Endothelial cell of umbilical vein (primary cell): ENCODE data around the gene CRTC1. TPM values are rescaled to one million over a fixed set of nuclear protein-coding genes. Genes with fewer than 3 reads are reported as not detected.

Experiments used
- BruUV-seq: library from RNA; stranded (reverse); fragments of 400-500 nt; replicated peaks from 2 replicates; lab custom pipeline; 2021; lab: Mats Ljungman, UMichigan
- CTCF ChIA-PET: fragments of 300-600, 350-600 bp; sonication (Branson Sonifier 250); formaldehyde crosslinking; loops from one replicate; lab custom pipeline; 2021; ENCODE audit warnings: antibody characterized with exemption, inconsistent platforms; lab: Charles Lee
- POLR2A ChIA-PET: fragments of 300-600, 350-600 bp; sonication (Branson Sonifier 250); formaldehyde crosslinking; loops from one replicate; lab custom pipeline; 2021; ENCODE audit warnings: antibody characterized with exemption, inconsistent platforms; lab: Charles Lee
- DNase-seq: peaks from one replicate; pipeline ENCODE4 v3.0.0-alpha.2; 2011; ENCODE audit warnings: low read depth, low spot score
- FAIRE-seq: peaks from 2 replicates; lab custom pipeline; 2011; peaks lifted over from hg19 to GRCh38; lab: Jason Lieb, UNC
- H2AFZ ChIP-seq: 2 replicates; pipeline ENCODE4 v1.6.0; 2012; ENCODE audit warnings: low read depth, low read length, control low read depth, inconsistent platforms
- H3K27ac ChIP-seq: 2 replicates; pipeline ENCODE4 v1.5.1; 2011; ENCODE audit warnings: low read depth, mild to moderate bottlenecking, control low read depth, low read length, moderate library complexity; ENCODE audit not compliant: insufficient read depth
- H3K27me3 ChIP-seq, 2 experiments: 2 replicates each; pipeline versions ENCODE4 v1.6.0 to v1.6.1; 2011; ENCODE audit warnings: low read length in 2 of 2, mixed read lengths in 1 of 2; ENCODE audit not compliant: control insufficient read depth in 2 of 2, insufficient read depth in 2 of 2
- H3K36me3 ChIP-seq, 2 experiments: 2 replicates in 1 of 2; 3 replicates in 1 of 2; pipeline ENCODE4 v1.5.1; 2011; ENCODE audit warnings: low read length in 2 of 2, mild to moderate bottlenecking in 1 of 2, moderate library complexity in 1 of 2; ENCODE audit not compliant: control insufficient read depth in 2 of 2, insufficient read depth in 2 of 2; ENCODE audit errors: extremely low read depth in 1 of 2
- H3K4me1 ChIP-seq: 3 replicates; pipeline ENCODE4 v1.5.1; 2011; ENCODE audit warnings: mild to moderate bottlenecking, low read length; ENCODE audit not compliant: control insufficient read depth, insufficient read depth; ENCODE audit errors: extremely low read depth
- H3K4me2 ChIP-seq: 2 replicates; pipeline ENCODE4 v1.6.1; 2011; ENCODE audit warnings: low read length, control low read depth, mixed read lengths; ENCODE audit not compliant: insufficient read depth
- H3K4me3 ChIP-seq, 3 experiments: fragments of 200-600 bp in 1 of 3; sonication (generic), shearing (Covaris generic) in 1 of 3; replicated peaks in 1 of 3; 2 replicates each; pipeline ENCODE4 v1.5.1; 2011 to 2016; ENCODE audit warnings: control low read depth in 3 of 3, low read length in 3 of 3, mild to moderate bottlenecking in 2 of 3, inconsistent platforms in 1 of 3, low read depth in 1 of 3, moderate library complexity in 1 of 3; ENCODE audit not compliant: insufficient read depth in 1 of 3
- H3K79me2 ChIP-seq: 2 replicates; pipeline ENCODE4 v1.6.0; 2012; ENCODE audit warnings: low read length, inconsistent platforms; ENCODE audit not compliant: control insufficient read depth, insufficient read depth
- H3K9ac ChIP-seq: replicated peaks from 2 replicates; pipeline ENCODE3; 2011; ENCODE audit warnings: low read length, control low read depth; ENCODE audit not compliant: insufficient read depth; ENCODE audit errors: extremely low read depth
- H3K9me1 ChIP-seq: replicated peaks from 3 replicates; pipeline ENCODE4 v1.6.0; 2011; ENCODE audit warnings: mild to moderate bottlenecking, low read length; ENCODE audit not compliant: control insufficient read depth, insufficient read depth; ENCODE audit errors: extremely low read depth
- H3K9me3 ChIP-seq: replicated peaks from 2 replicates; pipeline ENCODE4 v1.5.1; 2012; ENCODE audit warnings: low read length, inconsistent platforms; ENCODE audit not compliant: control insufficient read depth, insufficient read depth
- H4K20me1 ChIP-seq: replicated peaks from 2 replicates; pipeline ENCODE3; 2011; ENCODE audit warnings: mild to moderate bottlenecking, low read length; ENCODE audit not compliant: control insufficient read depth, insufficient read depth; ENCODE audit errors: extremely low read depth
- EZH2 ChIP-seq: IDR thresholded peaks from 2 replicates; pipeline ENCODE4 v1.6.1; 2012; ENCODE audit warnings: borderline replicate concordance, low read depth, mild to moderate bottlenecking, moderate library complexity, low read length, inconsistent platforms; ENCODE audit not compliant: severe bottlenecking
- FOS ChIP-seq: IDR thresholded peaks from 2 replicates; pipeline ENCODE4 v1.6.1; 2011; ENCODE audit warnings: mild to moderate bottlenecking, low read length, moderate library complexity, borderline replicate concordance; ENCODE audit not compliant: insufficient read depth
- GATA2 ChIP-seq: IDR thresholded peaks from 2 replicates; pipeline ENCODE4 v1.7.0; 2011; ENCODE audit warnings: low read depth, mild to moderate bottlenecking, moderate library complexity, mixed read lengths, low read length; ENCODE audit not compliant: insufficient read length, insufficient read depth
- JUN ChIP-seq: IDR thresholded peaks from 2 replicates; pipeline ENCODE4 v1.6.1; 2011; ENCODE audit warnings: borderline replicate concordance, low read depth; ENCODE audit not compliant: insufficient read length, insufficient read depth
- MYC ChIP-seq: IDR thresholded peaks from one replicate; pipeline ENCODE4 v1.6.1; 2011; ENCODE audit warnings: mild to moderate bottlenecking, low read depth, low read length
- POLR2A ChIP-seq: IDR thresholded peaks from 2 replicates; pipeline ENCODE4 v1.6.1; 2012; ENCODE audit warnings: low read depth, mild to moderate bottlenecking, control low read depth, low read length
- POLR2AphosphoS5 ChIP-seq: IDR thresholded peaks from 2 replicates; pipeline ENCODE4 v1.6.1; 2012; ENCODE audit warnings: low read depth, mild to moderate bottlenecking, control low read depth, low read length, moderate library complexity; ENCODE audit not compliant: insufficient read depth
- dilution Hi-C: fragments of 300-500 bp; cut with MboI; formaldehyde crosslinking; loops from one replicate; pipeline ENCODE4 v1.15.0; 2019; ENCODE audit warnings: low sequenced_read_pairs; ENCODE audit not compliant: extremely low pct_ligation_motif_present
- intact Hi-C: fragments of 100-400 bp; cut with micrococcal nuclease; formaldehyde crosslinking; loops from one replicate; pipeline ENCODE4 v1.10.0; 2022
- polyA plus RNA-seq, 4 experiments: library from polyadenylated mRNA; depleted of rRNA in 3 of 4; stranded (reverse) in 3 of 4; unstranded in 1 of 4; fragments of >200 nt; gene quantifications; 2 replicates each; pipeline versions ENCODE4 v1.2.1 to v1.2.3, GENCODE V29; 2011 to 2012; ENCODE audit warnings: missing spikeins in 1 of 4
- total RNA-seq: library from RNA; stranded (reverse); gene quantifications from 2 replicates; pipeline ENCODE4 v1.2.3, GENCODE V29; 2021
- TF ChIP-seq, protein P1 (sequence below): IDR thresholded peaks from 2 replicates; pipeline ENCODE4 v1.6.1; 2011; ENCODE audit not compliant: insufficient read depth, insufficient read length
- TF ChIP-seq, protein P2 (sequence below), 2 donors: IDR thresholded peaks; 1 replicate in 1 of 2; 2 replicates in 1 of 2; pipeline ENCODE4 v1.5.1; 2011; ENCODE audit warnings: low read length in 2 of 2, mild to moderate bottlenecking in 2 of 2, moderate library complexity in 2 of 2, control low read depth in 1 of 2, inconsistent platforms in 1 of 2, low read depth in 1 of 2; ENCODE audit not compliant: insufficient read depth in 1 of 2; ENCODE audit errors: extremely low read depth in 1 of 2

The CRTC1 gene
- total and polyA plus RNA-seq, 2 donors (not counting 3 experiments of a cell fraction or from before 2014, with no cell fraction given) = 4.2 to 11.4 TPM

DNA sequence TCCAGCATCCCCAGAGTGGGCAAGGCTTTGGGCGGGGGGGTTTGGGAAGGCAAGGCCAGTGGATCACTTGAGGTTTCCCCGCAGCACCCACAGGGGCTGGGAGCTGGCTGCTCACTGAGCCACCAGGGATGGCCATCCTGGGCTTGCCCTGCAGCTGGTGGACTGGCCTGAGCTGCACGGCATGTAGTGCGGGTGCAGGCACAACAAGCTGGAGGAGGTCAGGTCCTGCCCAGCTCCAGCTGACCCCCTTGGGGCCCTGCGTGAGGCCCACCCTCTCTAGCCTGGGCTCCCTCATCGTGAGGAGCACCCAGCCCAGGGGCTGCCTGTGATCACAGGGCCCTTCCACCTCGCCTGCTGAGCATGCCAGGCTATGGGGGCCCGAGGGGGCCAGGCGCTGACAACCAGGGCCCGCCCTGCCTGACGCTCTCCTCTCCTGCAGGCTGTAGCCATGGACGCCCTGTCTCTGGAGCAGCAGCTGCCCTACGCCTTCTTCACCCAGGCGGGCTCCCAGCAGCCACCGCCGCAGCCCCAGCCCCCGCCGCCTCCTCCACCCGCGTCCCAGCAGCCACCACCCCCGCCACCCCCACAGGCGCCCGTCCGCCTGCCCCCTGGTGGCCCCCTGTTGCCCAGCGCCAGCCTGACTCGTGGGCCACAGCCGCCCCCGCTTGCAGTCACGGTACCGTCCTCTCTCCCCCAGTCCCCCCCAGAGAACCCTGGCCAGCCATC, 84.7 kb downstream of the CRTC1 start:
- dilution Hi-C loops (no loop called here), intact Hi-C loops (no loop called here)
- Histone ChIP-seq H4K20me1 (no peaks in the 10 kb centered on the region), H2AFZ (no peak overlapping the region), H3K4me2 (no peak overlapping the region), H3K36me3 (no peaks in the 10 kb centered on the region), H3K27me3 (no peaks in the 10 kb centered on the region), H3K9me3 (no peaks in the 10 kb centered on the region), H3K9ac (no peak overlapping the region), H3K79me2 (no peaks in the 10 kb centered on the region), H3K4me3 (no peak overlapping the region), H3K4me1 (no peaks in the 10 kb centered on the region), H3K27ac (no peak overlapping the region), H3K9me1 (no peaks in the 10 kb centered on the region)
- ChIA-PET CTCF (interaction anchor here (1.1 to 3.2 kb wide), 2 partner anchors 29 to 79 kb away, joined by 4 to 9 read pairs; no protein-coding TSS in a partner anchor), POLR2A (no interaction called here)
- no peak for FAIRE-seq
- DNase-seq = no peak
- BruUV-seq = no TSS peak
- TF ChIP-seq EZH2 = no peak
- no peak for TF ChIP-seq POLR2AphosphoS5
- no peak for TF ChIP-seq MYC
- no peak for TF ChIP-seq JUN
- TF ChIP-seq FOS = no peak
- TF ChIP-seq, protein P1, sequence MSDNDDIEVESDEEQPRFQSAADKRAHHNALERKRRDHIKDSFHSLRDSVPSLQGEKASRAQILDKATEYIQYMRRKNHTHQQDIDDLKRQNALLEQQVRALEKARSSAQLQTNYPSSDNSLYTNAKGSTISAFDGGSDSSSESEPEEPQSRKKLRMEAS = no peak
- no peak for TF ChIP-seq POLR2A
- TF ChIP-seq, protein P2, sequence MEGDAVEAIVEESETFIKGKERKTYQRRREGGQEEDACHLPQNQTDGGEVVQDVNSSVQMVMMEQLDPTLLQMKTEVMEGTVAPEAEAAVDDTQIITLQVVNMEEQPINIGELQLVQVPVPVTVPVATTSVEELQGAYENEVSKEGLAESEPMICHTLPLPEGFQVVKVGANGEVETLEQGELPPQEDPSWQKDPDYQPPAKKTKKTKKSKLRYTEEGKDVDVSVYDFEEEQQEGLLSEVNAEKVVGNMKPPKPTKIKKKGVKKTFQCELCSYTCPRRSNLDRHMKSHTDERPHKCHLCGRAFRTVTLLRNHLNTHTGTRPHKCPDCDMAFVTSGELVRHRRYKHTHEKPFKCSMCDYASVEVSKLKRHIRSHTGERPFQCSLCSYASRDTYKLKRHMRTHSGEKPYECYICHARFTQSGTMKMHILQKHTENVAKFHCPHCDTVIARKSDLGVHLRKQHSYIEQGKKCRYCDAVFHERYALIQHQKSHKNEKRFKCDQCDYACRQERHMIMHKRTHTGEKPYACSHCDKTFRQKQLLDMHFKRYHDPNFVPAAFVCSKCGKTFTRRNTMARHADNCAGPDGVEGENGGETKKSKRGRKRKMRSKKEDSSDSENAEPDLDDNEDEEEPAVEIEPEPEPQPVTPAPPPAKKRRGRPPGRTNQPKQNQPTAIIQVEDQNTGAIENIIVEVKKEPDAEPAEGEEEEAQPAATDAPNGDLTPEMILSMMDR (IDR thresholded peaks at IDR 0.05; ENCODE audit: extremely low read depth in 1 of 2, insufficient read depth in 1 of 2, low read depth in 1 of 2, low read length in 2 of 2) = no peak
- no peak for TF ChIP-seq GATA2
